Muscle of leg (tissue), 11 donors: Measurements from ENCODE around the gene MOB2. TPM values are rescaled to one million over a fixed set of nuclear protein-coding genes. Genes with fewer than 3 reads are reported as not detected.
A peak's percentile ranks its signal among the peaks of the same experiment; 100 is the strongest.

Source experiments
- DNase-seq: peaks from one replicate; pipeline ENCODE4 v3.0.0; 2013
- H3K27ac ChIP-seq: one replicate; pipeline ENCODE4 v1.5.1; 2013; ENCODE audit warnings: mild to moderate bottlenecking, low read length, control low read depth
- H3K27me3 ChIP-seq: one replicate; pipeline ENCODE4 v1.6.1; 2013; ENCODE audit warnings: low read length; ENCODE audit not compliant: control insufficient read depth, insufficient read depth
- H3K36me3 ChIP-seq: one replicate; pipeline ENCODE4 v1.6.1; 2013; ENCODE audit warnings: low read length; ENCODE audit not compliant: control insufficient read depth, insufficient read depth
- H3K4me1 ChIP-seq: one replicate; pipeline ENCODE4 v1.6.1; 2013; ENCODE audit warnings: low read length; ENCODE audit not compliant: control insufficient read depth, insufficient read depth
- H3K4me3 ChIP-seq: one replicate; pipeline ENCODE4 v1.5.1; 2013; ENCODE audit warnings: low read length, control low read depth
- H3K9me3 ChIP-seq: replicated peaks from 2 replicates; pipeline ENCODE4 v1.6.1; 2013; ENCODE audit warnings: low read depth, low read length; ENCODE audit not compliant: control insufficient read depth
- WGBS: methylation state at CpG from one replicate; pipeline ENCODE4 v1.1.5; 2013; ENCODE audit warnings: missing lambda C conversion rate; ENCODE audit not compliant: insufficient coverage; 5-methylcytosine and 5-hydroxymethylcytosine counted together
- polyA plus RNA-seq, 8 donors: library from polyadenylated mRNA; unstranded; fragments of 120-200 nt; gene quantifications; one replicate each; pipeline versions ENCODE4 v1.2.1 to v1.2.3, GENCODE V29; 2013; ENCODE audit warnings: inconsistent platforms in 1 of 8, low replicate concordance in 1 of 8; ENCODE audit not compliant: insufficient read length in 8 of 8, insufficient read depth in 1 of 8
- total RNA-seq: library from RNA; stranded (reverse); fragments of 120-200 nt; gene quantifications from one replicate; pipeline ENCODE4 v1.2.4, GENCODE V29; 2013

The MOB2 gene
- total and polyA plus RNA-seq, 9 donors, result 21.4 to 28.2 (median 25.0) TPM

GRCh38 chr11:1487091-1487850, 692 bp upstream of the MOB2 start:
- Histone ChIP-seq H3K27me3 (no peaks in the 10 kb centered on the region), H3K4me3 (no peak overlapping the region), H3K27ac (no peak overlapping the region), H3K36me3 (no peaks in the 10 kb centered on the region), H3K9me3 (no peaks in the 10 kb centered on the region), H3K4me1 (peaks cover 38% of the 10 kb centered on the region)
- peak; percentile 27 for DNase-seq
- 56% methylated on average over 14 of the region's 21 CpGs for WGBS

GRCh38 chr11:1485504-1485885, 1.1 kb downstream of the MOB2 start:
- H3K4me1 ChIP-seq, result peaks cover 38% of the 10 kb centered on the region
- H3K9me3 ChIP-seq, result no peaks in the 10 kb centered on the region
- H3K27ac ChIP-seq, result no peak overlapping the region
- peaks cover under 1% of the 10 kb centered on the region for H3K36me3 ChIP-seq
- 71% methylated on average over 5 of the region's 17 CpGs for WGBS
- H3K4me3 ChIP-seq, result no peak overlapping the region
- DNase-seq, result no peak
- H3K27me3 ChIP-seq, result no peaks in the 10 kb centered on the region

GRCh38 chr11:1484695-1485503, 1.7 kb downstream of the MOB2 start:
- DNase-seq, result no peak
- no peak overlapping the region for H3K4me3 ChIP-seq
- H3K4me1 ChIP-seq, result peaks cover 38% of the 10 kb centered on the region
- no peak overlapping the region for H3K27ac ChIP-seq
- H3K9me3 ChIP-seq, result no peaks in the 10 kb centered on the region
- WGBS, result 71% methylated on average over 17 of the region's 20 CpGs
- H3K27me3 ChIP-seq, result no peaks in the 10 kb centered on the region
- peaks cover 6% of the 10 kb centered on the region for H3K36me3 ChIP-seq

- no peak for DNase-seq
- H3K4me3 ChIP-seq, result no peak overlapping the region
- no peak overlapping the region for H3K27ac ChIP-seq
- H3K27me3 ChIP-seq, result no peaks in the 10 kb centered on the region
- peaks cover 38% of the 10 kb centered on the region for H3K4me1 ChIP-seq
- H3K36me3 ChIP-seq, result peaks cover 13% of the 10 kb centered on the region
- H3K9me3 ChIP-seq, result no peaks in the 10 kb centered on the region
- whole genome bisulfite sequencing, result 77% methylated on average over 9 of the region's 17 CpGs
These were observed 2.4 kb downstream of the MOB2 start for GRCh38 chr11:1484061-1484671.

GRCh38 chr11:1483445-1483961, 3.1 kb downstream of the MOB2 start:
- no peak overlapping the region for H3K27ac ChIP-seq
- H3K36me3 ChIP-seq, result peaks cover 19% of the 10 kb centered on the region
- H3K9me3 ChIP-seq, result no peaks in the 10 kb centered on the region
- 71% methylated on average over 1 of the region's 6 CpGs for WGBS
- no peaks in the 10 kb centered on the region for H3K27me3 ChIP-seq
- DNase-seq, result no peak
- H3K4me1 ChIP-seq, result peaks cover 38% of the 10 kb centered on the region
- no peak overlapping the region for H3K4me3 ChIP-seq

- no peak overlapping the region for H3K4me3 ChIP-seq
- WGBS, result 83% methylated on average over 28 of the region's 32 CpGs
- no peak for DNase-seq
These were observed 3.8 kb downstream of the MOB2 start for GRCh38 chr11:1482581-1483444.

GRCh38 chr11:1481861-1482441, 4.6 kb downstream of the MOB2 start:
- DNase-seq, result no peak
- WGBS, result 94% methylated on average over 16 of the region's 16 CpGs
- Histone ChIP-seq H3K27ac (no peak overlapping the region), H3K36me3 (peaks cover 27% of the 10 kb centered on the region), H3K9me3 (no peaks in the 10 kb centered on the region), H3K27me3 (no peaks in the 10 kb centered on the region), H3K4me1 (peaks cover 25% of the 10 kb centered on the region), H3K4me3 (no peak overlapping the region)

More at GRCh38 chr11:1482581-1483444, 3.8 kb downstream of the MOB2 start:
- Histone ChIP-seq H3K4me1 (peaks cover 33% of the 10 kb centered on the region), H3K27me3 (no peaks in the 10 kb centered on the region), H3K36me3 (peaks cover 25% of the 10 kb centered on the region), H3K9me3 (no peaks in the 10 kb centered on the region), H3K27ac (no peak overlapping the region)

- Histone ChIP-seq H3K27me3 (no peaks in the 10 kb centered on the region), H3K27ac (no peak overlapping the region), H3K9me3 (no peaks in the 10 kb centered on the region), H3K36me3 (peaks cover 31% of the 10 kb centered on the region), H3K4me3 (no peak overlapping the region), H3K4me1 (peaks cover 20% of the 10 kb centered on the region)
- no peak for DNase-seq
- WGBS, result no CpG with 5 or more reads among the region's 2 CpGs
These were observed 5.1 kb downstream of the MOB2 start for GRCh38 chr11:1481483-1481825.
